Activated T-cell treated with anti-CD3 and anti-CD28 coated beads for 1 hour (primary cell): Measurements from ENCODE around the gene ANKRD39.
A peak's percentile ranks its signal among the peaks of the same experiment; 100 is the strongest.

Experiments
- DNase-seq: peaks from one replicate; pipeline ENCODE4 v3.0.0-alpha.2; 2020; ENCODE audit warnings: low read depth

The ANKRD39 gene

GRCh38 chr2:96853321-96853720 lies 4.5 kb downstream of the ANKRD39 start:
- DNase-seq, result no peak

DNA sequence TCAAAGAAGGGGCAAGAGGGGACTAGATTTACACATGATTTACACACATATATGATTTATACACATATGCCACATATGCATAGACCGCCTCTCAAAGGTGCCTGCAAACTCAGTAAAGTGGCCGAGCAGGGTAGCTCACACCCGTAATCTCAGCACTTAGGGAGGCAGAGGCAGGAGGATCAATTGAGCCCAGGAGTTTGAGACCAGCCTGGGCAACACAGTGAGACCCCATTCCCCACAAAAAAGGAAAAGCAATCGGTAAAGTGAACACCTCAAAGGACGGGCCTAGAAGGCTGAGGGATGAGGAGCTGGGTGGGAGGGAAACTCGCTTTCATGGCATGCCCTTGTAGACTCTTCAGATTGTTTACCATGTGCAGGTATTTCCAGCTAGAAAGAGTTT lies 5.1 kb downstream of the ANKRD39 start:
- DNase-seq, result no peak

- DNase-seq, result no peak
These were observed 9.6 kb downstream of the ANKRD39 start for GRCh38 chr2:96848264-96848663.

DNA sequence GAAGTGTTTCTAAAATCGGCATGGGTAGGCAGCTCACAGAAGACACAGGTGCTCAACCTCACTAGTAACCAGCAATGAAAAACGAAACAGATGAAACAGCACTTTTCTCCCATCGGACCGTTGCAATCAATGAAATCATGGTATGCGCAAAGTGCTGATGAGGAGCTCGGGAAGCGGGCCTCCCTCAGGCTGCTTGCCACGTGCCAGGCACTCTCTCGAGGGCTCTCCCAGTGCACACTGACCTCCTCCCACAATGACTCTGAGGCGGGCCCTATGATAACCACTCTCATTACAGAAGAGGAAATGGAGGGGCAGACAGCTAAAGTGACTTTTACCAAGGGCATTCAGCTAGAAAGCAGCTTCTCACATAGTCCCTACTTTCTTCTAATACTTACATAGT lies 10.2 kb downstream of the ANKRD39 start:
- no peak for DNase-seq

- DNase-seq, result no peak
These were observed 11.0 kb downstream of the ANKRD39 start for GRCh38 chr2:96846825-96847224.

- DNase-seq, result no peak
These were observed 13.4 kb downstream of the ANKRD39 start for GRCh38 chr2:96844405-96844808.

DNA sequence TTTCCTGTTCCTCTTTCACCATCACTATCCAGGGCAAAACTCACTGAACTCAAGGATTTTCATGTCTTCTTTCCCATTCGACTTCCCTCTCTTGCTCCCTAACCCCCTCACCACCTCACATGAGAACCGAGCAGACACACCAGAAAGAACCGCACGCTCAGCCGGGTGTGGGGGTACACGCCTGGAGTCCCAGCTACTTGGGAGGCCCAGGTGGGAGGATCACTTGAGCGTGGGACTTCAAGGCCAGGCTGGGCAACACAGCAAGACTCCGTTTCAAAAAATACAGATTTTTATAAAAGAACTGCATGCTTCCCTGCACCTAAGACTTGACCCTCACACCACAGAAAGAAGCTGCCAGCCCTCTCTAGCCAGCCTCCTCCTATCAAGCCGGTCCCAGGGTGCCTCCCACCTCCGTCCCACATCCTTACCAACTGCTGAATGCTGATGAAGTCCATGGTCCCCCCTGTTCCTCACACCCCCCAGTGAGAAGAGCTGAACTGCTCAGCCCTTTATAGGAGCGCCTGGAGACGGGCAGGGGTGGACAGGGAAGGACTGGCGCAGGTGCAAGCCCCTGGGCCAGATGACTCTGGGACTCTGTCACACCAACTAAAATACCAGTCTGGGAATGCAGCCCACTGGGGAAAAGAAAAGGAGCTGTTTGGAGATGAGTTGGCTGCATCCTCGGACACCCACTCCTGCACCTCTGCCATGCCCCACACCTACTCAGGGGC lies 14.1 kb downstream of the ANKRD39 start, which contains the start of gene ANKRD23:
TSS of gene ANKRD23 (minus strand) at position 484 of the 731 bp plus-strand sequence. CDS start at position 455, 29 bp downstream.
- DNase-seq, result no peak

GRCh38 chr2:96842600-96842999 lies 15.2 kb downstream of the ANKRD39 start:
- DNase-seq, result no peak

GRCh38 chr2:96841701-96842495 lies 15.9 kb downstream of the ANKRD39 start:
- no peak for DNase-seq

- DNase-seq, result no peak
These were observed 17.7 kb downstream of the ANKRD39 start for GRCh38 chr2:96839875-96840850.

DNA sequence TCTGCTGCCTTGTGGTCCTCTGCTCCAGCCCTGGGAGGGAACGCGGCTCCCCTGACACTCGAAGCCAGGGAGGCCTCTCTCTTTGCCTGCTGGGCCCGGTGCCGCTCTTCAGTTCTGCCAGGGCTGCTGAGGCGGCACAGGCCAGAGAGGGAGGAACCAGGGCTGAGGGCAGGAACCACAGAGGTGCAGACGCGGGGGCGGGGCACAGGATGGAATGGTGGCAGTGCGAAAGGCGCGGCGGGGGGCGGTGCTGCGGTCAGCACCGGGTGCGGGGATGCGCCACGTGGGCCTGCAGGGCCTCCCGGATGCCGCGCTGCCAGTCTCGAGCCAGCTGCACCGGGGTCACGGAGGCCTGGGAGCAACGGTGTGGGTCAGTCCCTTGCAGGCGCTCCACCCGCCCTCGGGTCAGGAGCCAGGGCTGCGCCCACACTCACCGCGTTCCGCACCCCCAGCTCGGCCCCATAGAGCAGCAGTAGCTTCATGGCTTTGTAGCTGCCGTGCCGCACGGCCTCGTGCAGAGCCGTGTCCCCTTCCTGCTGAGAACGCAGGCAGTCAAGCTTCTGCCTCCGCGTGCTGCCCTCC lies 18.4 kb downstream of the ANKRD39 start:
- peak; percentile 73 for DNase-seq

DNA sequence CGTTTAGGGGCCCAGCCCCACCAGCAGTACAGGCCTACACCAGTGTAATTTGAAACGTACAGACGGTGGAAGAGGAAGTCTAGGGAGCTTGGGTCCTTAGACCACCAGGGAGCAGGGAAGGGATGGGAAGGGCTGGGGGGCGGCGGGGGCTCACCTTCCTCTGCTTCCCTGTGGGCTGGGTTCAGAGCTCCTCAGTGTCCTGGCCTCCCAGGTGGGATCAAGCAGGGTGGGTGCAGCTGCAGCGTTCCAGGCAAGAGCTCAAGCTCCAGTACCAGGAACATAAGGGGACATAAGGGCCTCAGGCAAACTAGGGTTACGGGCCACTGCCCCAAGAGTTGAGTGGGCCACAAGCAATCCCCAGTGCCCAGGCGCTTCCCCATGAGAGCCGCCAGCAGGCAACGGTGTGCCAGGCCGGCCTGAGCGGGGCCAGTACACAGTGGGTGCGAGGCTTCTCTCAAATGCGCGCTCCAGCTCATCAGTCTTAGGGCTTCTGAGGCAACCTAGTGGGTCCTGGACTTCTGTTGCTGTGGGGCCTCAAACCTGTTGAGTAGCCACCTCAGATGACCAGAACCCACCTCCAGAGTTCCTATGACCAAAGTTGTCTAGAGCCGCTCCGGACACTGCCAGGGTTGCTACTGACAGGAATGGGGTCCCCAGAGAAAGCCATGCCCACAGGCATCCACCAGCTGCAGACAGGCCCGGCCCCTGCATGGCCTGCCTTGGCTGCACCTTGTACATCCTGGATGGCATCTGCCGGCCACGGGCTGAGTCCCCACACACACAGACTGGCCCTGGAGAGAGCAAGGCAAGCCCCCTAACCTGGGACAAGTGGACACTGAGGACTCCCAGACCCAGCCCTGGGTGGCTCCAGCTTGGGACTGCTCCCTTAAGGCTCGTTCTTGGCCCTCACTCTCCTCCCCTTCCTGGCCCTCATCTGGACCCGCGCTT lies 19.2 kb downstream of the ANKRD39 start:
- no peak for DNase-seq

DNA sequence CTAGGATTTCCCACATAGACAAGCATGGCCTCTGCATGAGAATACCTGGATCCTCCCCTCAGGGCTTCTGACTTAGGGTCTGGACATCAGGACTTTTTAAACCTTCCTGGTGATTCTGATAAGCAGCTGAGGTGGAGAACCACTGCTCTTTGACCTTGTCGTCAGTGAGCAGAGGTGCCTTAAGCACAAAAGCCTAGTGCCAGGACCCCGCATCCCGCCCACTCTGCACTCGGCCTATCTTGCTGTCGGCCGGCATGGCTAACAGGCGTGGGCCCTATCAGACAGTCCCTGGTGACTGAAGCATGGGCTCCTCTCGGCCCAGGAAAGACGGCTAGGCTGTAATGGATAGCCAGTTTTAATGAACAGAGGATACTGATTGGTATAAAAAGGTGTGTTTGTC lies 20.2 kb downstream of the ANKRD39 start:
- DNase-seq, result no peak

DNA sequence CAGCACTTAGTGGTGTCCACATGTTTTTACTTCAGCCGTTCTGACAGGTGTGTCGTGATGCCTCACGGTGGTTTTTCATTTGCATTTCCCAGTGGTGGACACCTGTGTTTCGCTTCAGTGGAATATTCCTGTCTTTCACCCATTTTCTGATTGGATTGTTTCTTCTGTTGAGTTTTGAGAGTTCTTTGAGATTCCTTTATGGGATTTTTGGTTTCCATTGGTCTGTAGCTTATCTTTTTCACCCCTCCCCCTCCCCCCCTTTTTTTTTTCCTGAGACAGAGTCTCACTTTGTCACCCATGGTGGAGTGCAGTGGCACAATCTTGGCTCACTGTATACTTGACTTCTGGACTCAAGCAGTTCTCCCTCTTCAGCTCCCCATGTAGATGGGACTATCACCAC lies 22.0 kb downstream of the ANKRD39 start:
- DNase-seq, result no peak

DNA sequence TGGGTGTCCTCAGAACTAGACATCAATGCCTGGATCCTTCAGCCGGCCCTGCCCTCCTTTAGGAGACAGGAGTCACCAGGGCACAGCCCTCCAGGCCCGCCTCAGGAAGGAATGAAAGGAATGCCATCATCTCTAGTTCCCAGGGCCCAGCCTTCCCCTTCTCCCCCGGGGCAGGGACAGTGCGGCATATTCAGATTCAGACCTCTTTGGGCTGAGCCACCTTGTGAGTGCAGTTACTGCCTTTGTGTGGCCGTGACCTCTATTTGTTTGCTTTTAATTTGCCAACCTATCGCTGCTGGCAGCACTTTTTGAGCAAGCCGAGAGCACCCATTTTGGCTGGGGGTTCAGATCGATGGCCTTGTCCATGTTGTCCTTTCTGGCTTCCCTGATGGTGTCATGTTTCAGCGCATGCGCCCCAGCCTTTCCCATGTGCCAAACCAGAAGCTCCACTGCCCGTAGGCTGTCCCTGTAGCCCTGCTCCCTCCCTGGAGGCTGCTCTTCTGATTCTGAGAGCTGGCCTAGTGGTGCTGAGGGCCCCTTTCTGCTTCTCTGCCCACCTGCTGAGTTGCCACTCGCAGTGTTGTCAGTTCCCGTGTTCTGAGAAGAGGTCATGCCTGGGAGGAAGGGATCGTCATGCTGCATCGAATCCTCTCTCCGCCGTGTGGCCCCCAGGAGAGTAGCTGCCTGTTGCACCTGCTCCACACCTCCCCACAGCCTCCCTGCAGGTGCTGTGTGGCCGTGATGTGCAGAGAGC lies 24.9 kb downstream of the ANKRD39 start:
- no peak for DNase-seq

DNA sequence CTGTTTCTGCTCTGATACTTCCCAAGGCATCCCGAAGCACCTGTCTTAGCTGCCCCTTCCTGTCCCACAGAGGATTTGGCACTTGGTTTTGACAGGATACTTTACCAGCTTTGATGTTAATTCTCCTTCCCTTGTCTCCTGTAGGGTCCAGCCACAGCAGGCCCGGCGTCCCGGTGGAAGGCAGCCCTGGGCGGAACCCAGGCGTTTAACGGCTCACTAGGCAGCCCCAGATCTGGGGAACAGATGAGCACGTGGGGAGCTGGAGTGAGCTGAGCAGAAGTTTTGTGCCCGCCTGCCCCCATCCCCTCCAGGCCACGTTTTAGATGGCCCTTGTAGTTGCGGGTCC lies 25.4 kb downstream of the ANKRD39 start:
- DNase-seq, result no peak

DNA sequence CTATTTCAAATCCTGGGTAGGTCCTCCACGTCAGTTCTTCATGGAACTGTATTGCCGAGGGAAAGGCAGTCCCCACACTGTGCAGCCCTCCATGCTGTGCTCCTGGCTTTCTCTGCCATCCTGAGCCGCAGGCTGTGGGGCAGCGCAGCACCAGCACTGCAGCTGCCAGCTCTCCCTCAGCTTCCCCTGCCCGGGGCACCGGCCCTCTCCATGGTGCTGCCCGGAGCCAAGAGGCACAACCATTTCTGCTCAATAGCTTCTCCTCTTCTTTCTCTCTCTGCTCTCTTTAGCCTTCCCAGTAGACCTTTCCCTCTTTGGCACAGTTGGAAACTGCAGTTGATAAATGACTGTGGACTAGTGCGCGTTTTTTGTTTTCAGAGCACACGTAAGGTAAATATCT lies 26.1 kb downstream of the ANKRD39 start:
- DNase-seq, result no peak

- DNase-seq, result no peak
These were observed 27.7 kb downstream of the ANKRD39 start for GRCh38 chr2:96830044-96830562.

DNA sequence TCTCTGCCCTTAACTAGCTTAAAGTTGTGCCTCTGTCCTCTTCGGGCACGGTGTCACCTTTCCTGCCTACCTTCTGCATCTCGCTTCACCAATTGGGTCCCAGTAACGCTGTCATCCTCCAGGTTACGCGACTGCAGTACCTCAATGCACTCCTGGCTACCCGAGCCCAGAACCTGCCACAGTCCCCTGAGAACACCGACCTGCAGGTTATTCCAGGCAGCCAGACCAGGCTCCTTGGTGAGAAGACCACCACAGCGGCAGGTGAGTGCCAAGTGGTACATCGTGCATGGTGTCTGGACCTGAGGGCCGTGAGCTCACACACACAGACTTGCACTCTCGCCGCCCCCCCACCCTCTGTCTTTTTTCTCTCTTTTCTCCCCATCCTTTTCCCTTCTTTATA lies 28.9 kb downstream of the ANKRD39 start:
- no peak for DNase-seq

- DNase-seq, result no peak
These were observed 29.4 kb downstream of the ANKRD39 start for GRCh38 chr2:96828436-96828835.
